Stomach (tissue), 4 donors: Measurements from ENCODE around the gene PGBD5.

ENCODE experiments used
- CTCF ChIP-seq, 7 experiments: fragments of 450-650 bp in 4 of 7; fragments of 200-600 bp in 3 of 7; sonication (generic) in 3 of 7; IDR thresholded peaks; one replicate each; pipeline ENCODE4 v1.5.1; 2016 to 2019; ENCODE audit warnings: antibody characterized with exemption in 7 of 7, control low read depth in 2 of 7, mild to moderate bottlenecking in 1 of 7
- EP300 ChIP-seq: sonication (generic); formaldehyde crosslinking; IDR thresholded peaks from one replicate; pipeline ENCODE4 v1.6.1; 2017; ENCODE audit warnings: antibody characterized with exemption
- POLR2A ChIP-seq, 4 donors: fragments of 450-650 bp; IDR thresholded peaks; one replicate each; pipeline ENCODE4 v1.6.1; 2016; ENCODE audit warnings: antibody characterized with exemption in 4 of 4, control low read depth in 2 of 4, mild to moderate bottlenecking in 1 of 4, moderate library complexity in 1 of 4
- POLR2AphosphoS5 ChIP-seq, 3 donors: sonication (generic); formaldehyde crosslinking; IDR thresholded peaks; one replicate each; pipeline ENCODE4 v1.6.1; 2016; ENCODE audit warnings: antibody characterized with exemption in 3 of 3

GRCh38 chr1:230365723-230366307 is 60.3 kb downstream of the PGBD5 start:
- no peak for TF ChIP-seq POLR2AphosphoS5 (IDR thresholded peaks at IDR 0.05)
- no peak for TF ChIP-seq CTCF (IDR thresholded peaks at IDR 0.05)
- no peak for TF ChIP-seq POLR2A (IDR thresholded peaks at IDR 0.05)
- no peak for TF ChIP-seq EP300
